AG04449 (cell line): Measurements from ENCODE around the gene EZR.

Experiments
- CTCF ChIA-PET: fragments of 350-600 bp; formaldehyde crosslinking; extraction: SDS; loops from one replicate; lab custom pipeline; 2021; ENCODE audit warnings: antibody characterized with exemption; lab: Yijun Ruan, JAX
- POLR2A ChIA-PET: fragments of 400-600, 350-600 bp; formaldehyde crosslinking; extraction: SDS; loops from one replicate; lab custom pipeline; 2020; ENCODE audit warnings: antibody characterized with exemption, inconsistent platforms; lab: Yijun Ruan, JAX
- DNase-seq: peaks from one replicate; pipeline ENCODE4 v3.0.0-alpha.2; 2010; ENCODE audit warnings: low read depth, low spot score
- H3K4me3 ChIP-seq: 2 replicates; pipeline ENCODE4 v1.5.1; 2011; ENCODE audit warnings: low read depth, mild to moderate bottlenecking, control low read depth, low read length
- TF ChIP-seq, protein P1 (sequence below): IDR thresholded peaks from one replicate; pipeline ENCODE4 v1.5.1; 2011; ENCODE audit warnings: mild to moderate bottlenecking, moderate library complexity, low read length, control low read depth, inconsistent platforms; ENCODE audit not compliant: insufficient read depth; ENCODE audit errors: missing control alignments

Gene EZR

DNA sequence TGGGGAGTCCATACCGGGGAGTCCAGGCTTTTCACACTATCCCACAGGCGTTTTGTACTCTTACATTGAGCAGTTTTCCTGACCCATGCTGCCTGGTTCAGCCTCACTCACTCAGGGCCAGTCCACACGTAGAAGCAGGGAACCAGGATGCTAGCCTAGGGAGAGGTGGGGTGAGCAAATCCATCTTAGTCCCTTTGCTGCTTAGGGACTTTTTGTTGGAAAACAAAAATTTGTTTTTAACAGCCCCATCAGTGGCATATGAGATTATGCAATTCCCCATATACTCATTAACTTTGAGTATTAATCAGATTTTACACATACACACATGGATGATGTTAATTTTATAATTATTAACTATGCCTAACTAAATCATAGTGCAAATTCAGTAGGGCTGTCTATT, 84.2 kb downstream of the EZR start:
- ChIA-PET POLR2A (no interaction called here), CTCF (interaction anchor here (1.6 to 2.2 kb wide), 2 partner anchors 17 to 44 kb away, joined by 4 to 10 read pairs; no protein-coding TSS in a partner anchor)

GRCh38 chr6:158730541-158730907, 88.6 kb downstream of the EZR start:
- ChIA-PET CTCF (interaction anchor here (1.9 to 2.6 kb wide), 2 partner anchors 12 to 39 kb away, joined by 4 to 8 read pairs; no protein-coding TSS in a partner anchor), POLR2A (no interaction called here)
- DNase-seq, result no peak
- H3K4me3 ChIP-seq, result no peak overlapping the region
- TF ChIP-seq, protein P1, sequence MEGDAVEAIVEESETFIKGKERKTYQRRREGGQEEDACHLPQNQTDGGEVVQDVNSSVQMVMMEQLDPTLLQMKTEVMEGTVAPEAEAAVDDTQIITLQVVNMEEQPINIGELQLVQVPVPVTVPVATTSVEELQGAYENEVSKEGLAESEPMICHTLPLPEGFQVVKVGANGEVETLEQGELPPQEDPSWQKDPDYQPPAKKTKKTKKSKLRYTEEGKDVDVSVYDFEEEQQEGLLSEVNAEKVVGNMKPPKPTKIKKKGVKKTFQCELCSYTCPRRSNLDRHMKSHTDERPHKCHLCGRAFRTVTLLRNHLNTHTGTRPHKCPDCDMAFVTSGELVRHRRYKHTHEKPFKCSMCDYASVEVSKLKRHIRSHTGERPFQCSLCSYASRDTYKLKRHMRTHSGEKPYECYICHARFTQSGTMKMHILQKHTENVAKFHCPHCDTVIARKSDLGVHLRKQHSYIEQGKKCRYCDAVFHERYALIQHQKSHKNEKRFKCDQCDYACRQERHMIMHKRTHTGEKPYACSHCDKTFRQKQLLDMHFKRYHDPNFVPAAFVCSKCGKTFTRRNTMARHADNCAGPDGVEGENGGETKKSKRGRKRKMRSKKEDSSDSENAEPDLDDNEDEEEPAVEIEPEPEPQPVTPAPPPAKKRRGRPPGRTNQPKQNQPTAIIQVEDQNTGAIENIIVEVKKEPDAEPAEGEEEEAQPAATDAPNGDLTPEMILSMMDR, result no peak

More for the DNA sequence above, 84.2 kb downstream of the EZR start:
- H3K4me3 ChIP-seq, result no peak overlapping the region
- TF ChIP-seq, protein P1, result no peak
- no peak for DNase-seq

- TF ChIP-seq, protein P1, result no peak
- ChIA-PET POLR2A (no interaction called here), CTCF (interaction anchor here (0.6 to 1.9 kb wide), 3 partner anchors 39 to 404 kb away, joined by 3 to 4 read pairs (median 3); partner anchors contain the start of gene EZR)
- H3K4me3 ChIP-seq, result no peak overlapping the region
- DNase-seq, result no peak
Measured at GRCh38 chr6:158729906-158730540, 89.1 kb downstream of the EZR start.

DNA sequence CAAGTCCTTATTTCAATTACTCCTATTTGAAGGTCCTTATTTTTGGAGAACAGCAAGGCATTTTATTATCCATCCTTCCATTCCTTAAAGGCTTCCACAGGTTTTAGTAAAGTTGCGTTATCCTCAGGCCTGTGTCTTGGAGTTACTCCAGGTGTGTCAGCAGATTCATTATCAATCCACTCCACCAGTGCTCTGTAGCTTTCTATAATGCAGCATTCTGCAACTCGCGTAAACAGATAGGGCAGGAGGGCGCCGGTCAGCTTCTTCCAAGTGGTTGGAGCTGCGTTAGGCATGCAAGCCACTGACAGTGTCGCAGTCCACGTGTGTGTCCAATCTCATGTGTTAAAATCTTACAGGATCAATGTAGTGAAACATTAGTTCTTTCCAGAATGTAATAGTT, 93.5 kb downstream of the EZR start:
- DNase-seq, result no peak
- POLR2A ChIA-PET, result no interaction called here
- CTCF ChIA-PET, result no interaction called here
- TF ChIP-seq, protein P1, result no peak
- no peak overlapping the region for H3K4me3 ChIP-seq

DNA sequence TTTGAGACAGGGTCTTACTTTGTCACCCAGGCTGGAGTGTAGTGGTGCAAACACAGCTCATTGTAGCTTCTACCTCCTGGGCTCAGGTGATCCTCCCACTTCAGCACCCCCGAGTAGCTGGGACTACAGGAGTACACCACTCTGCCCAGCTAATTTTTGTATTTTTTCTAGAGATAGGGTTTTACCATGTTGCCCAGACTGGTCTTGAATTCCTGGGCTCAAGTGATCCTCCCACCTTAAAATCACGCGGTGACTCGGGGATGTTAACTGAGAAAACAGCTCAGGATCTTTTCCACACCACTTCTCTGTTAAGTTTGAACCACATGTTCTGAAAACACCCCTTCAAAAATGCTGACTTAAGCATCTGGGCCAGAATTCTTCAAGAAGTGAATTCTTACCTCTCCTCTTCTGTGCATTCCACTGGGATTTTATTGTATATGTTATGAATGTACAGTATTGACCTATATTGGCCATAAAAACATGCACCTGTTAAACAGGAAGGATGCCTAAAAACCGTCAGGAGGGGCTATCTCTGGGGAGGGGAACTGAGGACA, 96.9 kb downstream of the EZR start:
- H3K4me3 ChIP-seq, result no peak overlapping the region
- CTCF ChIA-PET, result interaction anchor here (0.9 to 3.3 kb wide), 6 partner anchors 13 to 250 kb away, joined by 3 to 13 read pairs (median 4); no protein-coding TSS in a partner anchor
- DNase-seq, result no peak
- TF ChIP-seq, protein P1, result no peak
- POLR2A ChIA-PET, result no interaction called here

DNA sequence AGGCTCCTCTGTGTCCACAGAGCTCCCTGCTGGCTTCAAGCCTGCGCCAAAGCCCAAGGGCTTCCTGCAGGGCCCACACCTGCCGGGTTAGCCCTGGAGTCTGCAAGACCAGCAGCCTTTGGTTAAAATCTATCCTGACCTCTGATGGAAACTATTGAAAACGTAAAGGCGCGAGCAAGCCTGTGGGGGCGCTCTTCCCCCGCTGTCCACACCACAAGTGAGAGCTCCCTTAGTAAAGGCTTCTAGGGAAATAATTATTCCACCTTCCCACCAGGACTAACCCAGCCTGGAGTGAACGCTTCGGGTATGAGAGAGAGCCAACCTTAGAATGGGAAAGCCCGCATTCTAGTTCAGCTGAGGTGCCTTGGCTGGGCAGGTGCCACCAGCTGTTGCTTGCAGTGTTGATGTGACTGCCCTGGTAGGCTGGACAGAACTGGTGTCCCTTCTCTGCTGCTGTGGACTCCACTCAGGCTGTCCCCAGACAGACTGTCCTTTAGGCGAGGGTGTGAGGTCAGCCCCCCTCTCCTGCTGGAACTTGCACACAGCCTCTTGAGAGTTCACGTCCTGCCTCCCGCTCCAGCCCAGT, 100.6 kb downstream of the EZR start:
- ChIA-PET CTCF (interaction anchor here (0.6 to 6.0 kb wide), 26 partner anchors 9 to 385 kb away, joined by 3 to 65 read pairs (median 4); partner anchors contain the start of gene RSPH3), POLR2A (no interaction called here)
- no peak overlapping the region for H3K4me3 ChIP-seq
- TF ChIP-seq, protein P1, result peak; percentile 56
- no peak for DNase-seq
